K562 (cell line): Measurements from ENCODE around the gene STOML3. TPM values are rescaled to one million over a fixed set of nuclear protein-coding genes. Genes with fewer than 3 reads are reported as not detected.

Experiments
- ATAC-seq: fragments of 200-7000 bp; cut with Tn5 transposase; 3 replicates; pipeline ENCODE4 v1.9.1; 2020; ENCODE audit warnings: moderate library complexity
- BruUV-seq: library from RNA; stranded (reverse); fragments of 400-500 nt; replicated peaks from 2 replicates; lab custom pipeline; 2021; lab: Mats Ljungman, UMichigan
- CTCF ChIA-PET: fragments of 300-600 bp; formaldehyde crosslinking; extraction: SDS; loops from one replicate; lab custom pipeline; 2021; ENCODE audit warnings: low intra/inter-chr PET ratio; lab: Yijun Ruan, JAX
- POLR2A ChIA-PET: fragments of 300-600, 350-650 bp; sonication (Branson Sonifier 250); formaldehyde crosslinking; extraction: SDS; loops from one replicate; lab custom pipeline; 2021; ENCODE audit warnings: antibody characterized with exemption, inconsistent platforms; lab: Yijun Ruan, JAX
- DNase-seq, 4 experiments: peaks; one replicate each; pipeline versions ENCODE4 v3.0.0 to v3.0.0-alpha.2; 2011 to 2018; ENCODE audit warnings: low spot score in 3 of 4, mixed read lengths in 3 of 4; ENCODE audit errors: extremely low read depth in 1 of 4
- FAIRE-seq: peaks from 2 replicates; lab custom pipeline; 2011; peaks lifted over from hg19 to GRCh38; lab: Jason Lieb, UNC
- H2AFZ ChIP-seq: 2 replicates; pipeline ENCODE4 v1.6.0; 2011; ENCODE audit warnings: low read depth, low read length, control low read depth, inconsistent platforms
- H3K27ac ChIP-seq: fragments of 200-600 bp; 3 replicates; pipeline ENCODE4 v1.8.0; 2011; ENCODE audit warnings: low read depth, mild to moderate bottlenecking, control low read depth, inconsistent platforms, low read length, moderate library complexity, mixed read lengths; ENCODE audit errors: extremely low read depth
- H3K27me3 ChIP-seq, 2 experiments: fragments of 300-600 bp in 1 of 2; 2 replicates in 1 of 2; 3 replicates in 1 of 2; pipeline versions ENCODE4 v1.6.0 to v1.8.0; 2011; ENCODE audit warnings: inconsistent platforms in 2 of 2, low read length in 2 of 2, mild to moderate bottlenecking in 1 of 2, mixed read lengths in 1 of 2, moderate library complexity in 1 of 2; ENCODE audit not compliant: control insufficient read depth in 2 of 2, insufficient read depth in 2 of 2
- H3K36me3 ChIP-seq: fragments of 300-600 bp; 3 replicates; pipeline ENCODE4 v1.8.0; 2011; ENCODE audit warnings: mild to moderate bottlenecking, low read length, inconsistent platforms; ENCODE audit not compliant: control insufficient read depth, insufficient read depth
- H3K4me1 ChIP-seq, 2 experiments: fragments of 200-600 bp in 1 of 2; replicated peaks in 1 of 2; 2 replicates in 1 of 2; 3 replicates in 1 of 2; pipeline versions ENCODE4 v1.5.1 to v1.8.0; 2011; ENCODE audit warnings: inconsistent platforms in 2 of 2, low read length in 2 of 2, mild to moderate bottlenecking in 1 of 2, mixed read lengths in 1 of 2, moderate library complexity in 1 of 2; ENCODE audit not compliant: control insufficient read depth in 2 of 2, insufficient read depth in 2 of 2
- H3K4me2 ChIP-seq: 2 replicates; pipeline ENCODE4 v1.6.1; 2011; ENCODE audit warnings: low read length, control low read depth, inconsistent platforms, mixed read lengths; ENCODE audit not compliant: insufficient read depth
- H3K4me3 ChIP-seq: fragments of 200-600 bp; sonication (generic), shearing (Covaris generic); 2 replicates; pipeline ENCODE4 v1.5.1; 2016; ENCODE audit warnings: control low read depth, inconsistent platforms
- H3K79me2 ChIP-seq: fragments of 200-600 bp; 3 replicates; pipeline ENCODE4 v1.8.0; 2011; ENCODE audit warnings: low read length, inconsistent platforms; ENCODE audit not compliant: control insufficient read depth, insufficient read depth
- H3K9ac ChIP-seq, 2 experiments: 2 replicates each; pipeline versions ENCODE4 v1.6.0 to v1.6.1; 2011; ENCODE audit warnings: low read depth in 2 of 2, low read length in 2 of 2, control low read depth in 1 of 2, inconsistent platforms in 1 of 2, mild to moderate bottlenecking in 1 of 2, mixed read lengths in 1 of 2; ENCODE audit not compliant: insufficient read depth in 1 of 2
- H3K9me1 ChIP-seq: one replicate; pipeline ENCODE4 v1.6.0; 2011; ENCODE audit warnings: inconsistent platforms, mild to moderate bottlenecking, low read length, moderate library complexity; ENCODE audit not compliant: control insufficient read depth, insufficient read depth
- H3K9me3 ChIP-seq: replicated peaks from 2 replicates; pipeline ENCODE4 v1.5.1; 2011; ENCODE audit warnings: low read depth, low read length, inconsistent platforms; ENCODE audit not compliant: control insufficient read depth, insufficient read depth
- H4K20me1 ChIP-seq: replicated peaks from 2 replicates; pipeline ENCODE4 v1.6.1; 2011; ENCODE audit warnings: low read length, inconsistent platforms, mixed read lengths; ENCODE audit not compliant: control insufficient read depth, insufficient read depth
- ATF7 ChIP-seq: fragments of 450-650 bp; IDR thresholded peaks from 2 replicates; pipeline ENCODE4 v1.7.1; 2014; ENCODE audit warnings: mild to moderate bottlenecking, moderate library complexity
- CBFA2T2 ChIP-seq: fragments of 450-650 bp; conservative IDR thresholded peaks from 2 replicates; pipeline ENCODE4 v1.6.1; 2017; ENCODE audit warnings: mild to moderate bottlenecking
- EP400 ChIP-seq: fragments of 450-650 bp; IDR thresholded peaks from 2 replicates; pipeline ENCODE4 v1.6.1; 2017; ENCODE audit warnings: antibody characterized with exemption, mild to moderate bottlenecking, moderate library complexity
- HNRNPLL ChIP-seq: fragments of 200-400 bp; formaldehyde crosslinking; IDR thresholded peaks from 2 replicates; pipeline ENCODE4 v1.6.1; 2017; ENCODE audit warnings: low read length, low read depth, mild to moderate bottlenecking; ENCODE audit not compliant: poor library complexity, severe bottlenecking
- MEIS2 ChIP-seq: fragments of 450-650 bp; IDR thresholded peaks from 2 replicates; pipeline ENCODE4 v1.6.1; 2014; ENCODE audit warnings: mild to moderate bottlenecking; ENCODE audit not compliant: partially characterized antibody
- POLR3G ChIP-seq: IDR thresholded peaks from 2 replicates; pipeline ENCODE4 v1.6.1; 2011; ENCODE audit not compliant: insufficient read length, insufficient replicate concordance; ENCODE audit errors: extremely low read depth
- PURB ChIP-seq: sonication (generic); formaldehyde crosslinking; IDR thresholded peaks from 2 replicates; pipeline ENCODE4 v1.9.0; 2021; ENCODE audit warnings: low read depth, mild to moderate bottlenecking, missing genetic modification reagents
- RAD21 ChIP-seq, 2 experiments: fragments of 250-450 bp in 1 of 2; fragments of 450-650 bp in 1 of 2; sonication (Bioruptor Pico) in 1 of 2; formaldehyde crosslinking in 1 of 2; IDR thresholded peaks in 1 of 2; conservative IDR thresholded peaks in 1 of 2; 2 replicates each; pipeline versions ENCODE4 v1.4.0 to v1.8.0; 2020 to 2022; ENCODE audit warnings: mild to moderate bottlenecking in 2 of 2, moderate library complexity in 1 of 2
- RBM39 ChIP-seq: fragments of 200-400 bp; formaldehyde crosslinking; optimal IDR thresholded peaks from 2 replicates; pipeline ENCODE3; 2018; ENCODE audit warnings: low read depth, low read length
- SMC3 ChIP-seq: conservative IDR thresholded peaks from 2 replicates; pipeline ENCODE4 v1.6.1; 2011; ENCODE audit warnings: low read depth, low read length, improper control_type of control experiment; ENCODE audit not compliant: insufficient read depth
- TGIF2 ChIP-seq: sonication (generic); formaldehyde crosslinking; IDR thresholded peaks from 2 replicates; pipeline ENCODE4 v1.8.1; 2022; ENCODE audit warnings: mild to moderate bottlenecking, missing genetic modification reagents, moderate library complexity
- THRAP3 ChIP-seq: fragments of 450-650 bp; IDR thresholded peaks from 2 replicates; pipeline ENCODE4 v1.6.1; 2016; ENCODE audit warnings: mild to moderate bottlenecking, inconsistent platforms, borderline replicate concordance
- WGBS: fragments of 100-300 bp; shearing (Covaris generic); methylation state at CpG from one replicate; pipeline ENCODE4 v1.1.6; 2016; ENCODE audit warnings: low coverage, mixed read lengths; ENCODE audit not compliant: insufficient coverage; ENCODE audit errors: missing lambda C conversion rate; 5-methylcytosine and 5-hydroxymethylcytosine counted together
- in situ Hi-C: fragments of 300-500 bp; cut with MboI; formaldehyde crosslinking; loops from 4 replicates; pipeline ENCODE4 v1.15.0; 2018; ENCODE audit warnings: inconsistent platforms, mixed read lengths
- intact Hi-C: fragments of 100-400 bp; cut with micrococcal nuclease; formaldehyde crosslinking; loops from 2 replicates; pipeline ENCODE4 v1.14.2; 2022
- polyA plus RNA-seq, 8 experiments: library from polyadenylated mRNA; depleted of rRNA in 4 of 8; stranded (reverse) in 5 of 8; unstranded in 3 of 8; fragments of >200 nt; fragmentation: Nextera tagmentation in 2 of 8; fragmentation: Illumina TruSeq in 1 of 8; extraction: Ambion mirVana in 2 of 8; extraction: Trizol in 1 of 8; gene quantifications; 2 replicates each; pipeline versions ENCODE4 v1.2.1 to v1.2.3, GENCODE V29; 2011 to 2014; ENCODE audit warnings: inconsistent platforms in 1 of 8, missing spikeins in 1 of 8
- total RNA-seq, 7 experiments: library from RNA; depleted of rRNA in 6 of 7; stranded (reverse); fragments of >200 nt in 6 of 7; fragmentation: Illumina TruSeq in 2 of 7; extraction: Trizol in 2 of 7; gene quantifications; 2 replicates each; pipeline versions ENCODE4 v1.2.1 to v1.2.3, GENCODE V29; 2011 to 2021; ENCODE audit warnings: low replicate concordance in 1 of 7
- TF ChIP-seq, protein P1 (sequence below), 2 experiments: fragments of 450-650 bp; conservative IDR thresholded peaks; 2 replicates each; pipeline ENCODE4 v1.6.1; 2017; ENCODE audit warnings: mild to moderate bottlenecking in 2 of 2, moderate library complexity in 2 of 2
- TF ChIP-seq, protein P2 (sequence below): fragments of 450-650 bp; IDR thresholded peaks from one replicate; pipeline ENCODE4 v1.6.1; 2018; ENCODE audit warnings: mild to moderate bottlenecking, moderate library complexity; ENCODE audit not compliant: partially characterized antibody
- TF ChIP-seq, protein P3 (sequence below), 3 experiments: IDR thresholded peaks in 2 of 3; conservative IDR thresholded peaks in 1 of 3; 2 replicates each; pipeline ENCODE4 v1.5.1; 2011 to 2012; ENCODE audit warnings: low read length in 3 of 3, mild to moderate bottlenecking in 3 of 3, control low read depth in 2 of 3, improper control_type of control experiment in 1 of 3, inconsistent platforms in 1 of 3, low read depth in 1 of 3, mixed read lengths in 1 of 3, moderate library complexity in 1 of 3; ENCODE audit not compliant: insufficient read depth in 2 of 3

Gene STOML3
- total and polyA plus RNA-seq, 9 of the 15 experiments (the other 6 are each of a cell fraction or from before 2014, with no cell fraction given) = 0.04 TPM; not detected in 8

DNA sequence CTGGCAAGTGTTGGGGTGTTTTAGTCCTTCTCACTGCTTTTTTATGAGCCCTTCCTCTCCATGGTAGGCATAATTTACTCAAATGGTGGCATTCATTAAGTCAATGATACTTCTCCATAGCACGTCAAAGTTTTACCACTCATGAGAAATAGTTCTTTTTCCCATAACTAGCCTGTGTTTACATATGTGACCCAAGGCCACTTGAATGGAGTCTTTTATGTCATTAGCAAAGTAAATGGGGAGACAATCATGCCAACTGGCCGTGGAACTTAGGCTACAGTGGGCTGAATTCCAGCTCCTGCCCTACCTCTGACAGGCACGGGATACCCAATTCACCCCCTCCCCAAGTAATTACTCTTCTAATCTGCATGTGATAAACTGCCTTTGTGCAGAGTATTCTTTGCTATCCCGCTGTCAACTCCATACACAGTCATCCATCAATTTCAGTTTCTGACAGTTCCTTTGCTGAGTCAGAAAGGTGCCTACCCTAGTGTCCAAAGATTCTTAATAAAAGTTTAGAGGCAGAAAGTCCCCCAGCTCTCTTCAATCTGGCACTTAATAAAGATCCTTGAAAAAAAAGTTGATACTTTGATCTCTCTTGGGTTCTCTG is 30.3 kb upstream of the STOML3 start (continued):
- peak; percentile 88 for TF ChIP-seq MEIS2

DNA sequence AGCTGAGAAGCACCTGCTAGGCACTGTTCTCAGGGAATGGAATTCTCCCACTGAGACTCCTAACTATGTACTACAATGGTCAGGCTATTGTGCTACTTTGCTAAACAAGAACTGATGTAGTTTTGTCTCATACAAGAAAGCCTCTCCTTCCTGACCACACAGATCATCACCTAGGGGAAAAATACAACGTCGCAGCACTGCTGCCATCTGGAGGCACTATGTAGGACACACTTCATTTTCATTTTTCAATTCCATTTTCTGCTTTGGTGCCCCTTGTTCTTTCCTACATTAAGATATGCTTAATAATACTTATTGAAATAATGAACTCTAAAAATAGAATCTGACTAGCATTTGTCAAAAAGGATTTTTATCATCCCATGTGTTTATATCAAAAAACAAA is 26.2 kb upstream of the STOML3 start:
- no peaks in the 10 kb centered on the region for H4K20me1 ChIP-seq
- no peak overlapping the region for H3K4me2 ChIP-seq
- 27% methylated on average over 2 of the region's 2 CpGs for WGBS
- peak; percentile 14 to 36 (median 20) for DNase-seq
- intact Hi-C loops (loop anchor here (2.0 kb wide), 1 partner anchor 46 kb away; no protein-coding TSS in a partner anchor), in situ Hi-C loops (no loop called here)
- peak; percentile 81 for FAIRE-seq
- TF ChIP-seq RAD21 (CRISPR knock-in tag; conservative IDR thresholded peaks at IDR 0.05 in 1 of 2, IDR thresholded peaks at IDR 0.05 in 1 of 2) (peak; percentile 41 to 58), PURB (CRISPR knock-in tag) (no peak), CBFA2T2 (no peak), ATF7 (no peak), SMC3 (0 out of 2 replicates have a peak, but pooled peaks have one; percentile 16), POLR3G (no peak), THRAP3 (no peak), HNRNPLL (no peak), TGIF2 (CRISPR knock-in tag) (no peak), RBM39 (no peak), EP400 (no peak)
- TF ChIP-seq, protein P1, sequence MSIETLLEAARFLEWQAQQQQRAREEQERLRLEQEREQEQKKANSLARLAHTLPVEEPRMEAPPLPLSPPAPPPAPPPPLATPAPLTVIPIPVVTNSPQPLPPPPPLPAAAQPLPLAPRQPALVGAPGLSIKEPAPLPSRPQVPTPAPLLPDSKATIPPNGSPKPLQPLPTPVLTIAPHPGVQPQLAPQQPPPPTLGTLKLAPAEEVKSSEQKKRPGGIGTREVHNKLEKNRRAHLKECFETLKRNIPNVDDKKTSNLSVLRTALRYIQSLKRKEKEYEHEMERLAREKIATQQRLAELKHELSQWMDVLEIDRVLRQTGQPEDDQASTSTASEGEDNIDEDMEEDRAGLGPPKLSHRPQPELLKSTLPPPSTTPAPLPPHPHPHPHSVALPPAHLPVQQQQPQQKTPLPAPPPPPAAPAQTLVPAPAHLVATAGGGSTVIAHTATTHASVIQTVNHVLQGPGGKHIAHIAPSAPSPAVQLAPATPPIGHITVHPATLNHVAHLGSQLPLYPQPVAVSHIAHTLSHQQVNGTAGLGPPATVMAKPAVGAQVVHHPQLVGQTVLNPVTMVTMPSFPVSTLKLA (conservative IDR thresholded peaks at IDR 0.05) = no peak
- TF ChIP-seq, protein P2, sequence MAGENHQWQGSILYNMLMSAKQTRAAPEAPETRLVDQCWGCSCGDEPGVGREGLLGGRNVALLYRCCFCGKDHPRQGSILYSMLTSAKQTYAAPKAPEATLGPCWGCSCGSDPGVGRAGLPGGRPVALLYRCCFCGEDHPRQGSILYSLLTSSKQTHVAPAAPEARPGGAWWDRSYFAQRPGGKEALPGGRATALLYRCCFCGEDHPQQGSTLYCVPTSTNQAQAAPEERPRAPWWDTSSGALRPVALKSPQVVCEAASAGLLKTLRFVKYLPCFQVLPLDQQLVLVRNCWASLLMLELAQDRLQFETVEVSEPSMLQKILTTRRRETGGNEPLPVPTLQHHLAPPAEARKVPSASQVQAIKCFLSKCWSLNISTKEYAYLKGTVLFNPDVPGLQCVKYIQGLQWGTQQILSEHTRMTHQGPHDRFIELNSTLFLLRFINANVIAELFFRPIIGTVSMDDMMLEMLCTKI = no peak
- TF ChIP-seq, protein P3, sequence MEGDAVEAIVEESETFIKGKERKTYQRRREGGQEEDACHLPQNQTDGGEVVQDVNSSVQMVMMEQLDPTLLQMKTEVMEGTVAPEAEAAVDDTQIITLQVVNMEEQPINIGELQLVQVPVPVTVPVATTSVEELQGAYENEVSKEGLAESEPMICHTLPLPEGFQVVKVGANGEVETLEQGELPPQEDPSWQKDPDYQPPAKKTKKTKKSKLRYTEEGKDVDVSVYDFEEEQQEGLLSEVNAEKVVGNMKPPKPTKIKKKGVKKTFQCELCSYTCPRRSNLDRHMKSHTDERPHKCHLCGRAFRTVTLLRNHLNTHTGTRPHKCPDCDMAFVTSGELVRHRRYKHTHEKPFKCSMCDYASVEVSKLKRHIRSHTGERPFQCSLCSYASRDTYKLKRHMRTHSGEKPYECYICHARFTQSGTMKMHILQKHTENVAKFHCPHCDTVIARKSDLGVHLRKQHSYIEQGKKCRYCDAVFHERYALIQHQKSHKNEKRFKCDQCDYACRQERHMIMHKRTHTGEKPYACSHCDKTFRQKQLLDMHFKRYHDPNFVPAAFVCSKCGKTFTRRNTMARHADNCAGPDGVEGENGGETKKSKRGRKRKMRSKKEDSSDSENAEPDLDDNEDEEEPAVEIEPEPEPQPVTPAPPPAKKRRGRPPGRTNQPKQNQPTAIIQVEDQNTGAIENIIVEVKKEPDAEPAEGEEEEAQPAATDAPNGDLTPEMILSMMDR (IDR thresholded peaks at IDR 0.05 in 2 of 3, conservative IDR thresholded peaks at IDR 0.05 in 1 of 3; ENCODE audit: insufficient read depth in 2 of 3, low read depth in 1 of 3, low read length in 3 of 3) = peak; percentile 33 to 57 (median 39); a peak in 3 of 6 replicates
- H3K4me1 ChIP-seq = no peaks in the 10 kb centered on the region
- H3K27ac ChIP-seq = no peak overlapping the region
- CTCF ChIA-PET = interaction anchor here (0.7 kb wide), 1 partner anchor 38 kb away, joined by 3 read pairs; no protein-coding TSS in a partner anchor
- no peak overlapping the region for H3K4me3 ChIP-seq
- BruUV-seq = no TSS peak
- no peaks in the 10 kb centered on the region for H3K9me3 ChIP-seq
- H3K9me1 ChIP-seq = no peaks in the 10 kb centered on the region
- H2AFZ ChIP-seq = no peak overlapping the region
- no peak overlapping the region for H3K9ac ChIP-seq
- H3K79me2 ChIP-seq = no peaks in the 10 kb centered on the region
- H3K27me3 ChIP-seq = no peaks in the 10 kb centered on the region
- POLR2A ChIA-PET = interaction anchor here (0.5 kb wide), 1 partner anchor 16 kb away, joined by 3 read pairs; no protein-coding TSS in a partner anchor
- ATAC-seq = peak; percentile 76
- H3K36me3 ChIP-seq = peaks cover 79% of the 10 kb centered on the region
